Measurements from ENCODE around the gene ZNF177.

The ZNF177 gene

DNA sequence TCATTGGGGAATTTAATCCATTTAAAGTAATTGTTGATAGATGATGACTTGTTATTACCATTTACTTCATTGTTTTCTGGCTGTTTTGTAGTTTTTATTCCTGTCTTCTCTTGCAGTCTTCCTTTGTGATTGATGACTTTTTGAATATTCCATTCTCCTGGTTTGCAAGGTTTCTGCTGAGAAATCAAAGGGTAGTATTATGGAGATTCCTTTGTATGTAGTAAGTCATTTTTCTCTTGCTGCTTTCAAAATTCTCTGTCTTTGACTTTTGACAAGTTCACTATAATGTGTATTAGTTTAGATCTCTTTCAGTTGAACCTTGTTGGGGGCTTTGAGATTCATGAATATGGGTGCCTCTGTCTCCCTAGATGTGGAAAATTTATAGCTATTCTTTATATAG is 32.8 kb upstream of the ZNF177 start:
- H3K27ac ChIP-seq, result no peak overlapping the region
- TF ChIP-seq, protein P1, sequence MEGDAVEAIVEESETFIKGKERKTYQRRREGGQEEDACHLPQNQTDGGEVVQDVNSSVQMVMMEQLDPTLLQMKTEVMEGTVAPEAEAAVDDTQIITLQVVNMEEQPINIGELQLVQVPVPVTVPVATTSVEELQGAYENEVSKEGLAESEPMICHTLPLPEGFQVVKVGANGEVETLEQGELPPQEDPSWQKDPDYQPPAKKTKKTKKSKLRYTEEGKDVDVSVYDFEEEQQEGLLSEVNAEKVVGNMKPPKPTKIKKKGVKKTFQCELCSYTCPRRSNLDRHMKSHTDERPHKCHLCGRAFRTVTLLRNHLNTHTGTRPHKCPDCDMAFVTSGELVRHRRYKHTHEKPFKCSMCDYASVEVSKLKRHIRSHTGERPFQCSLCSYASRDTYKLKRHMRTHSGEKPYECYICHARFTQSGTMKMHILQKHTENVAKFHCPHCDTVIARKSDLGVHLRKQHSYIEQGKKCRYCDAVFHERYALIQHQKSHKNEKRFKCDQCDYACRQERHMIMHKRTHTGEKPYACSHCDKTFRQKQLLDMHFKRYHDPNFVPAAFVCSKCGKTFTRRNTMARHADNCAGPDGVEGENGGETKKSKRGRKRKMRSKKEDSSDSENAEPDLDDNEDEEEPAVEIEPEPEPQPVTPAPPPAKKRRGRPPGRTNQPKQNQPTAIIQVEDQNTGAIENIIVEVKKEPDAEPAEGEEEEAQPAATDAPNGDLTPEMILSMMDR (conservative IDR thresholded peaks at IDR 0.05), result no peak

DNA sequence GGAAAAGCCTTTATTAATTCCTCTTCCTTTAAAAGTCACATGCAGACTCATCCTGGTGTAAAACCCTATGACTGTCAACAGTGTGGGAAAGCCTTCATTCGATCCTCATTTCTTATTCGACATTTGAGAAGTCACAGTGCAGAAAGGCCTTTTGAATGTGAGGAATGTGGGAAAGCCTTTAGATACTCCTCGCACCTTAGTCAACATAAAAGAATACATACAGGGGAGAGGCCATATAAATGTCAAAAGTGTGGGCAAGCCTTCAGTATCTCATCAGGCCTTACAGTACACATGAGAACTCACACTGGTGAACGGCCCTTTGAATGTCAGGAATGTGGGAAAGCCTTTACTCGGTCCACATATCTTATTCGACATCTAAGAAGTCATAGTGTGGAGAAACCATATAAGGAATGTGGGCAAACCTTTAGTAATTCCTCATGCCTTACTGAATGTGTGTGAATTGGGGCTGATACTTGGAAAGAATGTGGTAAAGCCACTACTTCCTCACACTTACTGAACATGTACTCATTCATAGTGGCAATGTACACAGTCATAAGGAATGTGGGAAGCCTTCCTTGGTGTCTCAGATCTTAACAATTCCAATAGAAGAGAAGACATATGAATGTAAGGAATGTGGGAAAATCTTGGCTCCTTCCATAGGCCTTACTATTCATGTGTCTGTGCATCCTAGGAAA is 20.1 kb upstream of the ZNF177 start:
- H3K27ac ChIP-seq, result no peak overlapping the region
- TF ChIP-seq, protein P1 (conservative IDR thresholded peaks at IDR 0.05), result no peak

DNA sequence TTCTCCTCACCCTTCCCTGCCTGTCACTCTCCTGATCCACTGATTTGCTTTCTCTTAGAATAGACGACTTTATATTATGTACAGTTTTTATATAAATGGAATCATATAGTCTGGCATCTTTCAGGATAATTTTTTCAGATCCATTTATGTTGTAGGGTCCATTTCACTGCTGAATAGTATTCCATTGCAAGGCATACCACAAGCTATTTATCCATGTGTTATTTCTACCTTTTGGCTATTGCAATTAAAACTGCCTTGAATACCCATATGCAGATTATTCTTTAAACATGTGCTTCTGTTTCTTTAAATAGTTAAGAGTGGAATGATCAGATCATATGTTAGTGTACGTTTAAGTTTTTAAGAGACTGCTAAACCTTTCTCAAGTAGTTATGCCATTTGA is 17.8 kb upstream of the ZNF177 start:
- H3K27ac ChIP-seq, result no peak overlapping the region
- TF ChIP-seq, protein P1 (conservative IDR thresholded peaks at IDR 0.05), result no peak

DNA sequence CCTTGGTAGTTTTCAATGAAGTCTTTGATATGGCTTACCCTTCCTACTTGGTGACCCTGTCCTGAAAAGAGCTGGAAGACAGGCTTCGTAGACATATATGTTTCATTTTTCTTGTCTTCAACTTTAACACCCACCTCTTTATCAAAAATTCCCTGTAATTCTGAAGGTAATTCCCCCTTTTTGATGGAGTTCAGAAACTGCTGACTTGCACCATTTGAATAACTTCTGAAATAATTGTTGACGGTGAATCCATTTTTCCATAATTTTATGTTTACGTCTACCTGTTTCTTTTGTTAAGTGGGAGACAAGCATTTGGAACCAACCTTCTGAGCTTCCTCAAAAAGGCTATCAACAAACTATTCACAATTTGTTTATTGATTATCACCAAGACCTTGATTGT is 14.6 kb upstream of the ZNF177 start:
- TF ChIP-seq, protein P1 (conservative IDR thresholded peaks at IDR 0.05), result no peak
- no peak overlapping the region for H3K27ac ChIP-seq

DNA sequence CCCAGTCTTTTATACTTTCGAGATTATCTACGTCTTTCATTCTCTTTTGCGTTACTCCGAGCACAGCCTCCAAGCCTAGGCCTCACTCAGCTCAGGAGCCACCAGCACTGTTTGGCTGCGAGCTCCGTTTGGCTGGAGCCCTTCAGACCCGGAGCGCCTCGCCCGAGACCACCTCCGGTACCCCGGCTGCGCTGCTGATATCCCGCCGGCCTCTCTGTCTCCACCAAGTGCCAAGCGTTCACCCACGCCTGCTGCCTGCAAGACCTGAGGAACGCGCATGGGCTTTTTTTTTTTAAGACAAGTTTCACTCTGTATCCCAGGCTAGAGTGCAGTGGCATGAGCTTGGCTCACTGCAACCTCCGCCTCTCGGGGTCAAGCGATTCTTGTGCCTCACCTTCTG is 14.1 kb upstream of the ZNF177 start:
- H3K27ac ChIP-seq, result no peak overlapping the region
- TF ChIP-seq, protein P1 (conservative IDR thresholded peaks at IDR 0.05), result no peak

DNA sequence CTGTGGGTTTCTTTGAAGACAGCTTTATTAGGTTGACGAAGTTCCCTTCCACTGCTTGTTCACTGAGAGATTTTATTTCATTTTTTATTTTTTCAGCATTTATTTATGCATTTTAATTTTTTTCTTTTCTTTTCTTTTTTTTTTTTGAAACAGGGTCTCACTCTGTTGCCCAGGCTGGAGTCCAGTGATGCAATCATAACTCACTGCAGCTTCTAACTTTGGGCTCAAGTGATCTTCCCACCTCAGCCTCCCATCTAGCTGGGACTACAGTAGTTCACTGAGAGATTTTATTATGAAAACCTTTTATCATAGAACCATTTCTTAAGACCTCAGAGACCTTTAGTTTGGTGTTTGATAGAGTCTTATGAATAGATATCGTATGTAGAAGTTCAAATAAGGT is 10.3 kb upstream of the ZNF177 start:
- TF ChIP-seq, protein P1 (conservative IDR thresholded peaks at IDR 0.05), result no peak

DNA sequence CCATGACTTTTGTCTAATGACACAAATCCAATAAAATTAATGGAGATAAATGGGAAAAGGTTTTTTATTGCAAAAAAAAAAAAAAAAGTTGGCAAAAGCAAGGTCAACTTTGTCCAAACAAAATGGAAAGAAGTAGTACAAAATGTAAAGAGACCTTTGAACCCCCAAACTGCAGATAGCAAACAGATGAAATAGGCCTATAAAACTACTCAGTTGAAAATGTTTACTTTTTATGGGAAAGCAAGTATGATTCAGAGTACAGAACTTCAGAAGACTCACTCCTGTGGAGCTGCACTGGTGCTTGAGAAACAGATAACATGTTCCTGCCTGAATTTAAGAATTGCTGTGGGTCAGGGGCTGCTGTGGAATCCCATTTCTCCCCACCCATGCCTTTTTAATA is 9.8 kb upstream of the ZNF177 start:
- H3K27ac ChIP-seq, result no peak overlapping the region
- TF ChIP-seq, protein P1 (conservative IDR thresholded peaks at IDR 0.05), result no peak

More for the DNA sequence above, 10.3 kb upstream of the ZNF177 start:
- no peak overlapping the region for H3K27ac ChIP-seq
